OCI-LY1 (cell line): ENCODE data around the gene LRIG3.

Source experiments
- EZH2 ChIP-seq: fragments of 200-600 bp; sonication (generic), shearing (Covaris generic); IDR thresholded peaks from 2 replicates; pipeline ENCODE4 v1.8.0; 2017; ENCODE audit warnings: borderline replicate concordance, mixed run types, mild to moderate bottlenecking, antibody characterized with exemption, low read length, moderate library complexity, mixed read lengths
- TF ChIP-seq, protein P1 (sequence below): fragments of 200-600 bp; sonication (generic), shearing (Covaris generic); IDR thresholded peaks from 2 replicates; pipeline ENCODE4 v1.5.1; 2017; ENCODE audit warnings: mild to moderate bottlenecking, antibody characterized with exemption, low read length, moderate library complexity, mixed read lengths

DNA sequence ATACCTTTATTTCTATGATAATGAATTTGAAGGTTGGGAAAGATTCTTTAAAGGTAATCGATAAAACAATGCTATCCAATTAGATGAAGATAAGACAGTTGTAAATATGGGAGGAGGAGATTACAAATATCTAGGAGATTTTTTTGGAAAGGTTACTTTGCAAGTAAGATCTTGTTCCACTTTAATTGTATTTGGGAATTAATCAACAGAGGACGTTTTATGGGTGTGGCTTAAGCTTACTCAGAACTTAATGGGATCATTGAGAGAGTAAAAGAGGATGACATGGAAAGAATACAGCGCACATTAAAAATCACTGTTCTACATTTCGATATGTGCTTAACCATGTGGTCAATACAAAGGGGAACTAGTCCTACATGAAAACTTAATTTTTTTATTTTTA lies 3.5 kb upstream of the LRIG3 start:
- TF ChIP-seq EZH2 = no peak
- TF ChIP-seq, protein P1, sequence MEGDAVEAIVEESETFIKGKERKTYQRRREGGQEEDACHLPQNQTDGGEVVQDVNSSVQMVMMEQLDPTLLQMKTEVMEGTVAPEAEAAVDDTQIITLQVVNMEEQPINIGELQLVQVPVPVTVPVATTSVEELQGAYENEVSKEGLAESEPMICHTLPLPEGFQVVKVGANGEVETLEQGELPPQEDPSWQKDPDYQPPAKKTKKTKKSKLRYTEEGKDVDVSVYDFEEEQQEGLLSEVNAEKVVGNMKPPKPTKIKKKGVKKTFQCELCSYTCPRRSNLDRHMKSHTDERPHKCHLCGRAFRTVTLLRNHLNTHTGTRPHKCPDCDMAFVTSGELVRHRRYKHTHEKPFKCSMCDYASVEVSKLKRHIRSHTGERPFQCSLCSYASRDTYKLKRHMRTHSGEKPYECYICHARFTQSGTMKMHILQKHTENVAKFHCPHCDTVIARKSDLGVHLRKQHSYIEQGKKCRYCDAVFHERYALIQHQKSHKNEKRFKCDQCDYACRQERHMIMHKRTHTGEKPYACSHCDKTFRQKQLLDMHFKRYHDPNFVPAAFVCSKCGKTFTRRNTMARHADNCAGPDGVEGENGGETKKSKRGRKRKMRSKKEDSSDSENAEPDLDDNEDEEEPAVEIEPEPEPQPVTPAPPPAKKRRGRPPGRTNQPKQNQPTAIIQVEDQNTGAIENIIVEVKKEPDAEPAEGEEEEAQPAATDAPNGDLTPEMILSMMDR = no peak
